ENCODE results near the gene SOCS7. TPM values are rescaled to one million over a fixed set of nuclear protein-coding genes. Genes with fewer than 3 reads are reported as not detected.

Gene SOCS7
- total RNA-seq, 2 experiments from 2014 or later: 13.7 to 16.9 TPM

- no peak for DNase-seq
- Mint-ChIP-seq H3K36me3 (ENCODE audit: low read depth) (peaks cover 68% of the 10 kb centered on the region), H3K4me1 (ENCODE audit: low read depth) (no peaks in the 10 kb centered on the region), H3K9me3 (no peaks in the 10 kb centered on the region), H3K4me3 (no peak overlapping the region), H3K27ac (no peak overlapping the region), H3K27me3 (no peaks in the 10 kb centered on the region)
- POLR2A ChIA-PET: no interaction called here
- intact Hi-C loops (cut with DNase I, micrococcal nuclease): no loop called here
- H3K4me3 ChIP-seq (ENCODE audit: low read length): no peak overlapping the region
- H3K36me3 ChIP-seq (ENCODE audit: insufficient read depth, low read length): peaks cover 50% of the 10 kb centered on the region
- H3K27ac ChIP-seq (ENCODE audit: low read depth in 1 of 2, low read length in 2 of 2): no peak overlapping the region
- no peak for TF ChIP-seq CTCF (IDR thresholded peaks at IDR 0.05)
- no peaks in the 10 kb centered on the region for H3K9me3 ChIP-seq (ENCODE audit: control insufficient read depth in 1 of 2, insufficient read depth in 1 of 2, low read length in 2 of 2)
- H3K4me1 ChIP-seq (ENCODE audit: insufficient read depth, low read length): no peaks in the 10 kb centered on the region
- ATAC-seq (ENCODE audit: poor library complexity): no peak
- no peaks in the 10 kb centered on the region for H3K27me3 ChIP-seq (ENCODE audit: control insufficient read depth in 1 of 2, insufficient read depth in 2 of 2, low read length in 2 of 2)
- CTCF ChIA-PET: interaction anchor here (0.7 kb wide), 1 partner anchor 31 kb away, joined by 3 read pairs; no protein-coding TSS in a partner anchor
Observed at GRCh38 chr17:38369124-38369886, 17.7 kb downstream of the SOCS7 start.

DNA sequence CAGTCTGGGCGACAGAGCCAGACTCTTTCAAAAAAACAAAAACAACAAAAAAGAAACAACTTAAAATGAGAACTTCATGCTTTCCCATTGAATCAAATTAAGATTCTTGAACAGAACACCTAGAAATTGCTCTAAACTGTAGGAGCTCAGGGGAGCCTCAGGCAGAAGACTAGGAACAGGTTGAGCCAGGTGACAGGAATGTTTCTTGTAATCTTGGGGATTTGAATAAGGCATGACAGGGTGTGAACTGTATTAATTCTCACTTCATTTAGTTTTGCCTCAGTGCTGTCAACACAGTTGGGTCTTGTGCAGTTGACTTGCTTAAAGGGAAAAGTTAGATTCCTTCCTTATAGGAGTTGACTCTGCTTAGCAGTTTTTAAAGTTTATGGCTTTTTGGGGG lies 27.8 kb downstream of the SOCS7 start:
- Histone ChIP-seq H3K4me1 (ENCODE audit: insufficient read depth, low read length) (no peaks in the 10 kb centered on the region), H3K4me3 (ENCODE audit: low read length) (no peak overlapping the region), H3K9me3 (ENCODE audit: control insufficient read depth in 1 of 2, insufficient read depth in 1 of 2, low read length in 2 of 2) (no peaks in the 10 kb centered on the region), H3K27me3 (ENCODE audit: control insufficient read depth in 1 of 2, insufficient read depth in 2 of 2, low read length in 2 of 2) (no peaks in the 10 kb centered on the region), H3K36me3 (ENCODE audit: insufficient read depth, low read length) (peaks cover 26% of the 10 kb centered on the region), H3K27ac (ENCODE audit: low read depth in 1 of 2, low read length in 2 of 2) (no peak overlapping the region)
- CTCF ChIA-PET: no interaction called here
- Mint-ChIP-seq H3K27me3 (no peaks in the 10 kb centered on the region), H3K36me3 (ENCODE audit: low read depth) (peaks cover 50% of the 10 kb centered on the region), H3K27ac (no peak overlapping the region), H3K9me3 (no peaks in the 10 kb centered on the region), H3K4me3 (no peak overlapping the region), H3K4me1 (ENCODE audit: low read depth) (no peaks in the 10 kb centered on the region)
- no peak for TF ChIP-seq CTCF (IDR thresholded peaks at IDR 0.05)
- DNase-seq (no peak), ATAC-seq (ENCODE audit: poor library complexity) (no peak)
- intact Hi-C loops (cut with DNase I, micrococcal nuclease): no loop called here
- POLR2A ChIA-PET: no interaction called here

DNA sequence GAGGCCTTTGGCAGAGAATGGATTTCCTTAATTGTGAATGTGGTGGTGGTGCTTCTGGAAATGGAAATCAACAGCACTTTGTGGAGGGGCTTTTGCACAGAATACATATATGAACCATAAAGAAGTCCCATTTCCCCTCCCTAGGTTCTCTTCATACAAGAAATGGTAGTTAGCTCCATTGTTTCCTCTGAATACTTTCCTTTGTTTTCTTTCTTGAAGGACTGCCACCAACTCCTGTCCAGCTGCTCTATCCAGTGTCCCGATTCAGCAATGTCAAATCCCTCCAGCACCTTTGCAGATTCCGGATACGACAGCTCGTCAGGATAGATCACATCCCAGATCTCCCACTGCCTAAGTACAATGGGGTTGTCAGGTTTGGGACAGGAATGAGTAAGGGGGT lies 43.4 kb downstream of the SOCS7 start:
- intact Hi-C loops (cut with DNase I, micrococcal nuclease): no loop called here
- ATAC-seq (ENCODE audit: poor library complexity) (no peak), DNase-seq (no peak)
- Histone ChIP-seq H3K9me3 (ENCODE audit: control insufficient read depth in 1 of 2, insufficient read depth in 1 of 2, low read length in 2 of 2) (no peaks in the 10 kb centered on the region), H3K4me3 (ENCODE audit: low read length) (no peak overlapping the region), H3K27me3 (ENCODE audit: control insufficient read depth in 1 of 2, insufficient read depth in 2 of 2, low read length in 2 of 2) (no peaks in the 10 kb centered on the region), H3K36me3 (ENCODE audit: insufficient read depth, low read length) (peaks cover 44% of the 10 kb centered on the region), H3K27ac (ENCODE audit: low read depth in 1 of 2, low read length in 2 of 2) (no peak overlapping the region), H3K4me1 (ENCODE audit: insufficient read depth, low read length) (no peaks in the 10 kb centered on the region)
- Mint-ChIP-seq H3K4me3 (no peak overlapping the region), H3K36me3 (ENCODE audit: low read depth) (peaks cover 51% of the 10 kb centered on the region), H3K9me3 (no peaks in the 10 kb centered on the region), H3K27me3 (no peaks in the 10 kb centered on the region), H3K27ac (no peak overlapping the region), H3K4me1 (ENCODE audit: low read depth) (no peaks in the 10 kb centered on the region)
- POLR2A ChIA-PET: no interaction called here
- CTCF ChIA-PET: no interaction called here
- no peak for TF ChIP-seq CTCF (IDR thresholded peaks at IDR 0.05)

All from CD4-positive, alpha-beta T cell (primary cell).